ENCODE measurements around the gene MCTP2. TPM values are rescaled to one million over a fixed set of nuclear protein-coding genes. Genes with fewer than 3 reads are reported as not detected.

MCTP2 gene
- total RNA-seq, 1 donor from 2014 or later: 6.3 TPM

DNA sequence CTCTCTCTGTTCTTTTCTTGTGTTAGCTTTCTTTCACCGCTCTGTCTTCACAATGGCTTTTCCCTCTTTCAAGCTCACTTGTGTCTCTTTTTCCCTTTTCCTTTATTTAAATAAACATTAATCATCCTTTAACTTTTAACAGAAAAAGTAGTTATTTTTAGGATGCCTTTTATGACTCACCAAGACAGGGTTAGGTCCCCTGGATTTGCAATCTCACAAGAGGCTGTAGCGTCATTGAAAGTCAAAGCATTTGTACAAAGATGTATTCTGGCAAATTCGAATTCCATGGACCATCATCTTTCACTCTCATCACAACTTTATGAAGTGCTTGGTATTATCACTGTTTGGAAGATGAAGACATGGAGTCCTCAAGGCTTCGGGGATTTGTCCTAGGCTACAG lies 34.8 kb upstream of the MCTP2 start:
- no peak overlapping the region for H3K4me3 ChIP-seq (ENCODE audit: low read depth, low read length)
- TF ChIP-seq, protein P1, sequence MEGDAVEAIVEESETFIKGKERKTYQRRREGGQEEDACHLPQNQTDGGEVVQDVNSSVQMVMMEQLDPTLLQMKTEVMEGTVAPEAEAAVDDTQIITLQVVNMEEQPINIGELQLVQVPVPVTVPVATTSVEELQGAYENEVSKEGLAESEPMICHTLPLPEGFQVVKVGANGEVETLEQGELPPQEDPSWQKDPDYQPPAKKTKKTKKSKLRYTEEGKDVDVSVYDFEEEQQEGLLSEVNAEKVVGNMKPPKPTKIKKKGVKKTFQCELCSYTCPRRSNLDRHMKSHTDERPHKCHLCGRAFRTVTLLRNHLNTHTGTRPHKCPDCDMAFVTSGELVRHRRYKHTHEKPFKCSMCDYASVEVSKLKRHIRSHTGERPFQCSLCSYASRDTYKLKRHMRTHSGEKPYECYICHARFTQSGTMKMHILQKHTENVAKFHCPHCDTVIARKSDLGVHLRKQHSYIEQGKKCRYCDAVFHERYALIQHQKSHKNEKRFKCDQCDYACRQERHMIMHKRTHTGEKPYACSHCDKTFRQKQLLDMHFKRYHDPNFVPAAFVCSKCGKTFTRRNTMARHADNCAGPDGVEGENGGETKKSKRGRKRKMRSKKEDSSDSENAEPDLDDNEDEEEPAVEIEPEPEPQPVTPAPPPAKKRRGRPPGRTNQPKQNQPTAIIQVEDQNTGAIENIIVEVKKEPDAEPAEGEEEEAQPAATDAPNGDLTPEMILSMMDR (IDR thresholded peaks at IDR 0.05; ENCODE audit: insufficient read depth, low read length, poor library complexity, severe bottlenecking): no peak
- H3K27me3 ChIP-seq (ENCODE audit: control insufficient read depth, insufficient read depth, low read length): no peaks in the 10 kb centered on the region
- no peaks in the 10 kb centered on the region for H3K36me3 ChIP-seq (ENCODE audit: control insufficient read depth, insufficient read depth, low read length)
- no peak for DNase-seq (ENCODE audit: low read depth)

DNA sequence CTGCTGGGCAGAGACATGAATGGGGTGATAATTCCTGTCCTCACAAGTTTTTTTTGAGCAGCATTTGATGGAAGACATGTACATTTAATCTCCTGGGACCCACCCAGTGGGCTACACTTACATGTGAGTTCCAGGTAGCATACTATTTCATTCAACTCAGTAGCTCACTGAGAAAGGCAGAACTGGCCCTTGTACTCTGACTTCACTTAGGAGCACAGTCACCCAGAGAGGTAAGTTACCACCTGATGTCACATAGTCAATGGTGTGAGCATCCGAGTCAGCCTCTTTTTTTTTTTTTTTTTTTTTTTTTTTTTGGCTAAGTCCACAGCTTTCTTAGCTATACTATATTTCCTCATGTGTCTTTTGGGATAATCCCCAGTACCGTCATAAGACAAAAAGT lies 32.7 kb upstream of the MCTP2 start:
- Histone ChIP-seq H3K4me3 (ENCODE audit: low read depth, low read length) (no peak overlapping the region), H3K36me3 (ENCODE audit: control insufficient read depth, insufficient read depth, low read length) (no peaks in the 10 kb centered on the region), H3K27me3 (ENCODE audit: control insufficient read depth, insufficient read depth, low read length) (no peaks in the 10 kb centered on the region)
- TF ChIP-seq, protein P1 (IDR thresholded peaks at IDR 0.05; ENCODE audit: insufficient read depth, low read length, poor library complexity, severe bottlenecking): no peak
- no peak for DNase-seq (ENCODE audit: low read depth)

DNA sequence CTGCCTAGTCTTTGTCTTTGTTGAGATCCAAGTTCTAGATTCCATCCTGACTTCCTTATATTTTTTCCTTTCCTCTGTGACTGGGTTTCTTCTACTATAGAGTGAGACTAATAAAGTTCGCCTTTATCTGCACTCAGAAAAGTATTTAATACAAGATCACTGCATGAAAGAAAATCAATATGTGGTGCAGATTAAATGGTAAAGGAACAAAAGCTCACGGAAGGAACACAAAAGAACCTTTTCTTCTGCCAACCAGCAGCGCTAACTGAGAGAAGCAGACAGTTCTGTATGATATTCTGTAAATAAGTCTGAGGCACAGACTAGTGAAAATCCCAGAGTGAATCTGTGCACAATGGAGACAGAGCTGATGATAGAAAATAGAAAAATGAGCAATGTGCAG lies 31.6 kb upstream of the MCTP2 start:
- no peaks in the 10 kb centered on the region for H3K27me3 ChIP-seq (ENCODE audit: control insufficient read depth, insufficient read depth, low read length)
- H3K36me3 ChIP-seq (ENCODE audit: control insufficient read depth, insufficient read depth, low read length): no peaks in the 10 kb centered on the region
- no peak overlapping the region for H3K4me3 ChIP-seq (ENCODE audit: low read depth, low read length)
- TF ChIP-seq, protein P1 (IDR thresholded peaks at IDR 0.05; ENCODE audit: insufficient read depth, low read length, poor library complexity, severe bottlenecking): no peak
- no peak for DNase-seq (ENCODE audit: low read depth)

DNA sequence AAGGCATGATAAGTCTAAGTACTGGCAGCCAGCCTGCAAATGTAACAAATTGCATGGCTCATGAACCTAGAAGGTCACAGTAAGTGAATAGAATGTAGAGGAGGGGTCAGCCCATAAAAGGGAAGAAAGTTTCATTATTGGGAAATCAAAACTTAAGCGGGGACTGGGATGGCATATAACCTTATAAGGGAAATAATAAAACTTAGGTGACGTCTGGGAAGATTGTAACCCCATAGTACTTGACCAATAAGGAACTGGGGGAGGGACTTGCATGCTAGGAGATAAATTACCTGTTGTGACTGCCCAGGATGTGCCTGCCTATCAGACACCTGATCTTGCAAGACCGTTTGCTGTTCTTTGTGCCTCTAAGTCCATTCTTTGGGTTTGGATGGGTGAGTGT lies 28.1 kb upstream of the MCTP2 start:
- no peaks in the 10 kb centered on the region for H3K27me3 ChIP-seq (ENCODE audit: control insufficient read depth, insufficient read depth, low read length)
- TF ChIP-seq, protein P1 (IDR thresholded peaks at IDR 0.05; ENCODE audit: insufficient read depth, low read length, poor library complexity, severe bottlenecking): no peak
- no peak for DNase-seq (ENCODE audit: low read depth)
- H3K36me3 ChIP-seq (ENCODE audit: control insufficient read depth, insufficient read depth, low read length): no peaks in the 10 kb centered on the region
- H3K4me3 ChIP-seq (ENCODE audit: low read depth, low read length): no peak overlapping the region

DNA sequence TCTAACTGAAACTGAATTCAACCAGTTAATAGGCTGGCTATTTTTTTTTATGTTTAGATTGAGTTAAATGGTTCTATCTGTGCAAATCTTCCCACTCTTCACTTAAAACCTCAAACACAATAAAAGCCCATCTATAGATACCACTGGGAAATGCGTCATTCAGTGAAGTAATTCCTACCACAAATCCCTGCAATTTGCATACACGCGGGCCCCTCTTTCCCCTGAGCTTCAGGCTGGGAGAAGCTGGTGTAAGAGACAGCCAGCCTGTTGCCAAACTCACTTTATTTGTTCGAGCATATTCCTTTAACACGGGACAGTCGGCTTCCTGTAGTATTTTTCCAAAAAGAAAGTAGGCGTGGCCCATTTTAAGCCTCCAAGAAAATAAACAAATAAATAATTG lies 26.0 kb upstream of the MCTP2 start:
- Histone ChIP-seq H3K36me3 (ENCODE audit: control insufficient read depth, insufficient read depth, low read length) (no peaks in the 10 kb centered on the region), H3K27me3 (ENCODE audit: control insufficient read depth, insufficient read depth, low read length) (no peaks in the 10 kb centered on the region), H3K4me3 (ENCODE audit: low read depth, low read length) (no peak overlapping the region)
- no peak for DNase-seq (ENCODE audit: low read depth)
- TF ChIP-seq, protein P1 (IDR thresholded peaks at IDR 0.05; ENCODE audit: insufficient read depth, low read length, poor library complexity, severe bottlenecking): no peak

DNA sequence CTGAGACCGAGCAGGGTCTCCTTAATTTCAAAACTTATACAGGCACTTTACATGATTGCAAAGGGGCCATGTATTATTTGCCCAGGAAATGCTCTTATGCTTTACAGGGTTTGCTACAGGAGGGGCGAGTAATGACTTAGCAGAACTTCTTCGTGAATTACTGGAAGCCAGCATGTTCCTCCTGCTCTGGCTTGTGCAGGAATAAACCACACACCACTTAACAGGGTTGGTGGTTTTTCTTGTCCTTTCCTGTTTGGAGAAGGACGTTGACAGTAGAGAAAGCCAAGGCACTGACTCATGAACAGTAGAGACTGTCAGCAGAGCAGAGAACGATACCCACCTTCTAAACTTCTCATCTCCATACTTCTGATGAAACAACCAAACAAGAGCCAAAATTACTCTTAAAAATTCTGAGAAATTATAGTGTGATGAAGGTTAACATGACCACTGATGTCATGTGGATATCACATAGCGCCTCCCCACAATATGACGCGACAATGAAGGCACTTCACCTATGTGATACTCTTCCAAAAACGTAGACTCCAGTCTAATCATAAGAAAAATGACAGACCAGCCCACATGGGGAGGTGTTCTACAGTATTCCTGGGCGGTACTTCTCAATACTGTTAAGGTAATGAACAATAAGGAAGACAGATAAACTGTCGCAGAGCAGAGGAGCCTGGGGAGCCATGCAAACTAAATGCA lies 24.7 kb upstream of the MCTP2 start:
- no peaks in the 10 kb centered on the region for H3K36me3 ChIP-seq (ENCODE audit: control insufficient read depth, insufficient read depth, low read length)

More for the DNA sequence above, 24.7 kb upstream of the MCTP2 start:
- TF ChIP-seq, protein P1 (IDR thresholded peaks at IDR 0.05; ENCODE audit: insufficient read depth, low read length, poor library complexity, severe bottlenecking): no peak
- Histone ChIP-seq H3K27me3 (ENCODE audit: control insufficient read depth, insufficient read depth, low read length) (no peaks in the 10 kb centered on the region), H3K4me3 (ENCODE audit: low read depth, low read length) (no peak overlapping the region)
- no peak for DNase-seq (ENCODE audit: low read depth)

All from kidney epithelial cell (primary cell).